Neutrophil (primary cell): ENCODE data around the gene MYRF.

Source experiments
- H3K27ac ChIP-seq: fragments of 200-600 bp; sonication (generic); 2 replicates; pipeline ENCODE4 v1.5.1; 2016; ENCODE audit warnings: mild to moderate bottlenecking, moderate library complexity
- H3K27me3 ChIP-seq: fragments of 200-600 bp; sonication (generic); 2 replicates; pipeline ENCODE4 v1.6.0; 2016; ENCODE audit warnings: mild to moderate bottlenecking
- H3K36me3 ChIP-seq: fragments of 200-600 bp; sonication (generic); 2 replicates; pipeline ENCODE4 v1.5.1; 2017
- H3K4me1 ChIP-seq, 2 experiments: fragments of 200-600 bp in 1 of 2; sonication (generic) in 1 of 2; 1 replicate in 1 of 2; 2 replicates in 1 of 2; pipeline versions ENCODE4 v1.5.1 to v1.6.1; 2013 to 2016; ENCODE audit warnings: low read depth in 1 of 2, low read length in 1 of 2, mild to moderate bottlenecking in 1 of 2, moderate library complexity in 1 of 2; ENCODE audit not compliant: control insufficient read depth in 1 of 2, insufficient read depth in 1 of 2
- H3K4me3 ChIP-seq, 2 experiments: fragments of 200-600 bp in 1 of 2; sonication (generic) in 1 of 2; 1 replicate in 1 of 2; 2 replicates in 1 of 2; pipeline ENCODE4 v1.5.1; 2013 to 2016; ENCODE audit warnings: low read depth in 1 of 2, low read length in 1 of 2, mild to moderate bottlenecking in 1 of 2, moderate library complexity in 1 of 2
- H3K9me3 ChIP-seq: fragments of 200-600 bp; sonication (generic); 2 replicates; pipeline ENCODE4 v1.5.1; 2016
- TF ChIP-seq, protein P1 (sequence below): fragments of 200-600 bp; sonication (generic); IDR thresholded peaks from 2 replicates; pipeline ENCODE4 v1.5.1; 2016; ENCODE audit warnings: antibody characterized with exemption

The MYRF gene

DNA sequence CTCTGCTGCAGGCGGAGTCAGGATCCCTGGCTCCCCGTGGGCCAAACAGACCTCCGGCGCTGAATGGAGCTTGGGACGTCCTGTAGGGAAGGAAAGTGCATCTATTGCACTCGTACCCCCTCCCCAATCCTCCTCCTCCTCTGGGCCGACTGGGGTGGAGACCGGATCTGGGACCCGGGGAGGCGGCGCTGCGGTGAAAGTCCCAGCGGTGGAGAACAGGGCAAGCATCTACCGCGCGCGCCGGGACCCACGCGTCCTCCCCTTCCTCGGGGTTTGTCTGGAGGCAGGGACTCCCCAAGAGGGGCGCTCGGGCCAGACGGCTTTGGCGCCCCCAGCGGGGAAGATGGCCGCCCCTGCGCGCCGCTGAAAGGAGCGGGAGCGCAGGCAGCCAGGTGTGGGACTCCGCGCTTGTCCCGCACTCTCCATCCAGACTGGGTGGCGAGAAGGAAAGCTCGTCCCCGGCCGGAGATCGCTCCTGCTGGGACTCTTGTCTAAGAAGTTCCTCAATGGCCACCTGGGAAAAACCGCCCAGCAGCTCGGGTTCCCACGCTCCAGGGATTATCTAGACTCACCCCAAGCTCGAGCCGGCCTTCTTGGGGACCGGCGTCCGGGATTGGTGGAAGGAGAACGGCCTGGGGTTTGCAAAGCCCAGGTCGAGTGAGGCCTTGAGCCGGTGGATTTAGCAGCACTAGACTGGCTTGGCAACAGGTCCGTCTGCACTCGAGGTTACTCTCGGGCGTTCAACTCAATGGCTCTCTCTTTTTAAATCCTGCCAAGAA, 76.4 kb downstream of the MYRF start:
- peaks cover 86% of the 10 kb centered on the region for H3K27me3 ChIP-seq
- TF ChIP-seq, protein P1, sequence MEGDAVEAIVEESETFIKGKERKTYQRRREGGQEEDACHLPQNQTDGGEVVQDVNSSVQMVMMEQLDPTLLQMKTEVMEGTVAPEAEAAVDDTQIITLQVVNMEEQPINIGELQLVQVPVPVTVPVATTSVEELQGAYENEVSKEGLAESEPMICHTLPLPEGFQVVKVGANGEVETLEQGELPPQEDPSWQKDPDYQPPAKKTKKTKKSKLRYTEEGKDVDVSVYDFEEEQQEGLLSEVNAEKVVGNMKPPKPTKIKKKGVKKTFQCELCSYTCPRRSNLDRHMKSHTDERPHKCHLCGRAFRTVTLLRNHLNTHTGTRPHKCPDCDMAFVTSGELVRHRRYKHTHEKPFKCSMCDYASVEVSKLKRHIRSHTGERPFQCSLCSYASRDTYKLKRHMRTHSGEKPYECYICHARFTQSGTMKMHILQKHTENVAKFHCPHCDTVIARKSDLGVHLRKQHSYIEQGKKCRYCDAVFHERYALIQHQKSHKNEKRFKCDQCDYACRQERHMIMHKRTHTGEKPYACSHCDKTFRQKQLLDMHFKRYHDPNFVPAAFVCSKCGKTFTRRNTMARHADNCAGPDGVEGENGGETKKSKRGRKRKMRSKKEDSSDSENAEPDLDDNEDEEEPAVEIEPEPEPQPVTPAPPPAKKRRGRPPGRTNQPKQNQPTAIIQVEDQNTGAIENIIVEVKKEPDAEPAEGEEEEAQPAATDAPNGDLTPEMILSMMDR, result no peak
- peak overlapping the region; percentile 73 to 84 for H3K4me3 ChIP-seq
- peak overlapping the region; percentile 86 for H3K27ac ChIP-seq
- no peaks in the 10 kb centered on the region for H3K9me3 ChIP-seq
- no peaks in the 10 kb centered on the region for H3K36me3 ChIP-seq
- H3K4me1 ChIP-seq, result peaks cover 25 to 38% of the 10 kb centered on the region in 2 experiments

GRCh38 chr11:61829806-61830205, 77.4 kb downstream of the MYRF start:
- no peaks in the 10 kb centered on the region for H3K36me3 ChIP-seq
- no peak overlapping the region for H3K27ac ChIP-seq
- TF ChIP-seq, protein P1, result no peak
- H3K9me3 ChIP-seq, result no peaks in the 10 kb centered on the region
- H3K4me3 ChIP-seq, result no peak overlapping the region
- H3K27me3 ChIP-seq, result peaks cover 82% of the 10 kb centered on the region
- peaks cover 34 to 48% of the 10 kb centered on the region in 2 experiments for H3K4me1 ChIP-seq

DNA sequence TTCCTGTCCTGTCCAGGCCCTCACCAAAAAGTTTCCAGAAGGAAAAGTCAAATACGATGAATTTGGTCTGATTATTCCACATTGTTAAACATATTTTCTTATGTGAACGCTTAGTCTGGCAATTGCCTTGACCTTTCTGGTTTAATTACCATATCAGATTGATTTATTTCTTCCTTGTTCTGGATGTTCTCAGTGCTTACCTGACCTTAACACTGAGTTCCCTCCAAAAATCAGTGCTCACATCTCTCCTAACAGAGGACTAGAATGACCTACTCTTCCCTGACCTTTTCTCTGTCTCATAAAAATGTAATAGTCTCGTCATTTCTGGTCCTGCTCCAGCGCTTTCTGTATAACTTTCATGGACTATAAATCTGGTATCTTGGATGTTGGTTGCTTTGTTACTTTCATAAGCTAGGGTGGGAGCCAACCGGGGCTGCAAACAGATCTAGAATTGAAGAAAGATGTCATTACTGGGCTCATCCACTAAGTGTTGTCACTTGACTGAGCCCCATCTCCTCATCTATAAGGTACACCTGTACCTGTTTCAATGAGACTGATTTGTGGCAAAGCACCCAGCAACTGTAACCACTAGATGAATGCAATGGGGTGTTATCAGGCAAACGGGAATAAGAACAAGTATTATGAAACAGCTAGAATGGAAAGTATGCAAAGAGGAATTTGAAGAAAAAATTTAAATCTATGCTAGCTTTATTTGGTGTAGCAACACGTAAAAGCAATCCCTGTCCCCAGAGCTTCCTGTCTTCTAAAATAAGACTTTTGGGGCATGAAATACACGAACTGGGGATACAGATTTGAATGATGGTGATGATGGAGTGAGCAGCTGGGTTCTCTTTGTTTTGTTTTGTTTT, 78.0 kb downstream of the MYRF start:
- H3K27ac ChIP-seq, result no peak overlapping the region
- no peak overlapping the region for H3K4me3 ChIP-seq
- no peaks in the 10 kb centered on the region for H3K9me3 ChIP-seq
- H3K4me1 ChIP-seq, result peaks cover 41 to 54% of the 10 kb centered on the region in 2 experiments
- H3K36me3 ChIP-seq, result no peaks in the 10 kb centered on the region
- peaks cover 75% of the 10 kb centered on the region for H3K27me3 ChIP-seq
- TF ChIP-seq, protein P1, result no peak

GRCh38 chr11:61832207-61832606, 79.8 kb downstream of the MYRF start:
- Histone ChIP-seq H3K27me3 (peaks cover 58% of the 10 kb centered on the region), H3K36me3 (no peaks in the 10 kb centered on the region), H3K4me3 (no peak overlapping the region), H3K4me1 (peaks cover 50 to 64% of the 10 kb centered on the region in 2 experiments), H3K27ac (no peak overlapping the region), H3K9me3 (no peaks in the 10 kb centered on the region)
- TF ChIP-seq, protein P1, result no peak

- H3K4me1 ChIP-seq, result peaks cover 45 to 58% of the 10 kb centered on the region in 2 experiments
- H3K4me3 ChIP-seq, result no peak overlapping the region
- no peaks in the 10 kb centered on the region for H3K36me3 ChIP-seq
- H3K9me3 ChIP-seq, result no peaks in the 10 kb centered on the region
- H3K27ac ChIP-seq, result no peak overlapping the region
- peaks cover 52% of the 10 kb centered on the region for H3K27me3 ChIP-seq
- TF ChIP-seq, protein P1, result no peak
Observed at GRCh38 chr11:61832754-61833153, 80.3 kb downstream of the MYRF start.
